A549 (cell line): ENCODE results near the gene KCNJ14. TPM values are rescaled to one million over a fixed set of nuclear protein-coding genes. Genes with fewer than 3 reads are reported as not detected.
A peak's percentile ranks its signal among the peaks of the same experiment; 100 is the strongest.

Experiments
- ATAC-seq, 2 experiments: fragments of 200-7000 bp in 1 of 2; fragments of >200 bp in 1 of 2; cut with Nextera tagmentation in 1 of 2; cut with Tn5 transposase in 1 of 2; 3 replicates each; pipeline versions ENCODE4 v1.8.0 to v1.9.1; 2018 to 2020; ENCODE audit warnings: mild to moderate bottlenecking in 1 of 2, moderate library complexity in 1 of 2
- CTCF ChIA-PET: fragments of 300-600 bp; sonication (Branson Sonifier 250); formaldehyde crosslinking; extraction: SDS; loops from one replicate; lab custom pipeline; 2021; ENCODE audit warnings: antibody characterized with exemption, inconsistent platforms; lab: Yijun Ruan, JAX
- POLR2A ChIA-PET: fragments of 350-600 bp; formaldehyde crosslinking; extraction: SDS; loops from one replicate; lab custom pipeline; 2021; ENCODE audit warnings: antibody characterized with exemption, inconsistent platforms; lab: Yijun Ruan, JAX
- DNase-seq, 2 experiments: peaks; one replicate each; pipeline versions ENCODE4 v3.0.0 to v3.0.0-alpha.2; 2011 to 2016; ENCODE audit warnings: low read depth in 1 of 2, low spot score in 1 of 2
- FAIRE-seq: peaks from 2 replicates; lab custom pipeline; 2011; peaks lifted over from hg19 to GRCh38; lab: Jason Lieb, UNC
- H3K27ac ChIP-seq, 2 experiments: fragments of >200 bp; sonication (Bioruptor Twin); formaldehyde crosslinking; 3 replicates each; pipeline ENCODE4 v1.5.1; 2016 to 2017
- H3K4me1 ChIP-seq: fragments of >200 bp; sonication (Bioruptor Twin); formaldehyde crosslinking; 3 replicates; pipeline ENCODE4 v1.6.1; 2016
- H3K4me2 ChIP-seq: fragments of >200 bp; sonication (Bioruptor Twin); formaldehyde crosslinking; 3 replicates; pipeline ENCODE4 v1.6.1; 2016
- H3K4me3 ChIP-seq: fragments of >200 bp; sonication (Bioruptor Twin); formaldehyde crosslinking; 3 replicates; pipeline ENCODE4 v1.5.1; 2016
- H3K9me3 ChIP-seq: fragments of >200 bp; sonication (Bioruptor Twin); formaldehyde crosslinking; 3 replicates; pipeline ENCODE4 v1.6.1; 2016
- CBX8 ChIP-seq: fragments of 200-600 bp; sonication (generic); IDR thresholded peaks from 2 replicates; pipeline ENCODE4 v1.6.1; 2016
- CEBPB ChIP-seq, 2 experiments: fragments of >200 bp in 1 of 2; sonication (Bioruptor Twin) in 1 of 2; formaldehyde crosslinking in 1 of 2; IDR thresholded peaks; 2 replicates each; pipeline ENCODE4 v1.6.1; 2012 to 2016
- CTCF ChIP-seq: fragments of >200 bp; sonication (Bioruptor Twin); formaldehyde crosslinking; IDR thresholded peaks from 3 replicates; pipeline ENCODE4 v1.5.1; 2016
- EP300 ChIP-seq, 2 experiments: fragments of >200 bp; sonication (Bioruptor Twin); formaldehyde crosslinking; IDR thresholded peaks; 2 replicates in 1 of 2; 3 replicates in 1 of 2; pipeline ENCODE4 v1.6.1; 2016 to 2017
- FOSB ChIP-seq: fragments of 250-450 bp; sonication (Bioruptor Pico); IDR thresholded peaks from 2 replicates; pipeline ENCODE4 v1.5.0; 2020; ENCODE audit warnings: mild to moderate bottlenecking, moderate library complexity
- FOSL2 ChIP-seq, 2 experiments: fragments of 450-650 bp in 1 of 2; fragments of >200 bp in 1 of 2; sonication (Bioruptor Twin) in 1 of 2; formaldehyde crosslinking; IDR thresholded peaks; 2 replicates each; pipeline versions ENCODE4 v1.5.0 to v1.6.1; 2016 to 2020; ENCODE audit warnings: mild to moderate bottlenecking in 1 of 2, moderate library complexity in 1 of 2
- FOXS1 ChIP-seq: fragments of 250-450 bp; sonication (Bioruptor Pico); IDR thresholded peaks from 2 replicates; pipeline ENCODE4 v1.5.0; 2020; ENCODE audit warnings: mild to moderate bottlenecking, moderate library complexity
- HDAC2 ChIP-seq: fragments of 200-600 bp; sonication (generic); IDR thresholded peaks from 2 replicates; pipeline ENCODE4 v1.6.1; 2016
- HES2 ChIP-seq: fragments of >200 bp; sonication (Bioruptor Twin); formaldehyde crosslinking; IDR thresholded peaks from 2 replicates; pipeline ENCODE4 v1.6.1; 2016
- JUN ChIP-seq, 2 experiments: fragments of >200 bp; sonication (Bioruptor Twin); formaldehyde crosslinking; IDR thresholded peaks; 2 replicates in 1 of 2; 3 replicates in 1 of 2; pipeline ENCODE4 v1.6.1; 2016 to 2017
- KDM5A ChIP-seq: fragments of 200-600 bp; sonication (generic); IDR thresholded peaks from 2 replicates; pipeline ENCODE4 v1.6.1; 2016; ENCODE audit warnings: antibody characterized with exemption, mild to moderate bottlenecking
- MAFK ChIP-seq: fragments of 450-650 bp; IDR thresholded peaks from 2 replicates; pipeline ENCODE4 v1.6.1; 2014; ENCODE audit not compliant: partially characterized antibody
- MYC ChIP-seq: IDR thresholded peaks from 2 replicates; pipeline ENCODE4 v1.6.1; 2012; ENCODE audit warnings: mild to moderate bottlenecking, inconsistent platforms, low read length, improper control_type of control experiment, borderline replicate concordance
- NFE2L2 ChIP-seq: fragments of 150-350 bp; conservative IDR thresholded peaks from 2 replicates; pipeline ENCODE4 v1.6.1; 2014; ENCODE audit warnings: low read length
- NPAS2 ChIP-seq: fragments of 250-450 bp; sonication (Bioruptor Pico); IDR thresholded peaks from 2 replicates; pipeline ENCODE4 v1.8.0; 2022; ENCODE audit warnings: mild to moderate bottlenecking, moderate library complexity, borderline replicate concordance
- POLR2AphosphoS2 ChIP-seq: conservative IDR thresholded peaks from 2 replicates; pipeline ENCODE4 v1.6.1; 2012; ENCODE audit warnings: low read length, improper control_type of control experiment, inconsistent platforms
- RAD21 ChIP-seq, 2 experiments: fragments of >200 bp in 1 of 2; sonication (Bioruptor Twin) in 1 of 2; formaldehyde crosslinking in 1 of 2; IDR thresholded peaks in 1 of 2; conservative IDR thresholded peaks in 1 of 2; 2 replicates in 1 of 2; 3 replicates in 1 of 2; pipeline ENCODE4 v1.6.1; 2012 to 2018; ENCODE audit warnings: inconsistent platforms in 1 of 2
- RCOR1 ChIP-seq: fragments of 150-350 bp; IDR thresholded peaks from 2 replicates; pipeline ENCODE4 v1.6.1; 2014; ENCODE audit warnings: antibody characterized with exemption, low read length, low read depth
- REST ChIP-seq: fragments of 200-600 bp; sonication (generic); IDR thresholded peaks from 2 replicates; pipeline ENCODE4 v1.6.1; 2016; ENCODE audit warnings: antibody characterized with exemption, mild to moderate bottlenecking, moderate library complexity
- SMC3 ChIP-seq: fragments of >200 bp; sonication (Bioruptor Twin); formaldehyde crosslinking; IDR thresholded peaks from 3 replicates; pipeline ENCODE4 v1.6.1; 2018; ENCODE audit warnings: inconsistent platforms
- TFCP2L1 ChIP-seq: fragments of 250-450 bp; sonication (Bioruptor Pico); IDR thresholded peaks from 2 replicates; pipeline ENCODE4 v1.5.0; 2021; ENCODE audit warnings: mild to moderate bottlenecking
- TP53 ChIP-seq: fragments of 250-450 bp; sonication (Bioruptor Pico); IDR thresholded peaks from 2 replicates; pipeline ENCODE4 v1.5.0; 2021; ENCODE audit warnings: mild to moderate bottlenecking, moderate library complexity
- ZNF302 ChIP-seq: fragments of 250-450 bp; sonication (Bioruptor Pico); IDR thresholded peaks from 2 replicates; pipeline ENCODE4 v1.9.0; 2021; ENCODE audit warnings: inconsistent platforms, mild to moderate bottlenecking, moderate library complexity
- WGBS: methylation state at CpG from one replicate; pipeline ENCODE4 v1.1.6; 2017; ENCODE audit errors: missing lambda C conversion rate; 5-methylcytosine and 5-hydroxymethylcytosine counted together
- polyA plus RNA-seq, 4 experiments: library from polyadenylated mRNA; depleted of rRNA in 3 of 4; stranded (reverse); fragments of >200 nt; fragmentation: RNase III in 1 of 4; extraction: RNeasy Plus Mini Kit Qiagen cat#74134 plus additional on column Dnase treatment in 1 of 4; gene quantifications; 2 replicates in 3 of 4; 3 replicates in 1 of 4; pipeline ENCODE4 v1.2.3, GENCODE V29; 2011 to 2017
- TF ChIP-seq, protein P1 (sequence below): IDR thresholded peaks from 2 replicates; pipeline ENCODE4 v1.6.1; 2012; ENCODE audit warnings: low read depth, borderline replicate concordance
- TF ChIP-seq, protein P2 (sequence below): fragments of 250-450 bp; sonication (Bioruptor Pico); IDR thresholded peaks from 2 replicates; pipeline ENCODE4 v1.5.0; 2021; ENCODE audit warnings: mild to moderate bottlenecking, moderate library complexity, borderline replicate concordance
- TF ChIP-seq, protein P3 (sequence below): fragments of 450-650 bp; IDR thresholded peaks from 2 replicates; pipeline ENCODE4 v1.6.1; 2014; ENCODE audit warnings: antibody characterized with exemption

KCNJ14 gene
- polyA plus RNA-seq, 2 of the 4 experiments (the other 2 are of a cell fraction) = 1.3 to 1.9 TPM

DNA sequence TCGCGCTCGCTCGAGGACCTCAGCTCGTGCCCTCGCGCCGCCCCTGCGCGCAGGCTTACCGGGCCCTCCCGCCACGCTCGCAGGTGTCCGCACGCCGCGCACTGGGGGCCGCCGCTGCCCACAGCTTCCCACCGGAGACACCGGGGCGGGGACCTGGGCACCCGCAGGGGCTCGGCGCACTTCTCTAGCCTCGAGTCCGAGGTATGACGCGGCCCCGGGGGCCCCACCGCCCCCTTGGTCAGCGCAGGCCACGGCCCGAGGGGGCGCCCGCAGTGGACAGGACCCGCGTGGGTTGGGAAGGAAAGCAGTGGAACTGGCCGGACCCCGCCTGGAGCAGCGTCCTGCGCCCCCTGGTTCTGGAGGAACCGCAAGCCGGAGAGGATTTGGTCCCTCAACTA lies 11.6 kb upstream of the KCNJ14 start:
- no peak for DNase-seq
- no peaks in the 10 kb centered on the region for H3K9me3 ChIP-seq
- ChIA-PET CTCF (interaction anchor here (0.8 to 4.6 kb wide), 6 partner anchors 9 to 141 kb away, joined by 5 to 30 read pairs (median 16); no protein-coding TSS in a partner anchor), POLR2A (interaction anchor here (0.6 kb wide), 1 partner anchor 111 kb away, joined by 3 read pairs; no protein-coding TSS in a partner anchor)
- WGBS = 95% methylated on average over 43 of the region's 45 CpGs
- no peak for FAIRE-seq
- H3K4me2 ChIP-seq = no peak overlapping the region
- peaks cover 23% of the 10 kb centered on the region for H3K4me1 ChIP-seq
- peak overlapping the region in 1 of 2 experiments; percentile 5; a peak in 1 of 6 replicates for H3K27ac ChIP-seq
- ATAC-seq = no peak
- TF ChIP-seq CEBPB (IDR thresholded peaks at IDR 0.05) (no peak), MAFK (no peak), CTCF (no peak), MYC (no peak), HES2 (no peak), POLR2AphosphoS2 (no peak), REST (no peak), FOXS1 (CRISPR knock-in tag) (no peak), NPAS2 (no peak), TP53 (CRISPR knock-in tag) (no peak), SMC3 (no peak), NFE2L2 (no peak), HDAC2 (no peak)
- TF ChIP-seq, protein P1, sequence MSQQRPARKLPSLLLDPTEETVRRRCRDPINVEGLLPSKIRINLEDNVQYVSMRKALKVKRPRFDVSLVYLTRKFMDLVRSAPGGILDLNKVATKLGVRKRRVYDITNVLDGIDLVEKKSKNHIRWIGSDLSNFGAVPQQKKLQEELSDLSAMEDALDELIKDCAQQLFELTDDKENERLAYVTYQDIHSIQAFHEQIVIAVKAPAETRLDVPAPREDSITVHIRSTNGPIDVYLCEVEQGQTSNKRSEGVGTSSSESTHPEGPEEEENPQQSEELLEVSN = no peak
- H3K4me3 ChIP-seq = no peak overlapping the region

DNA sequence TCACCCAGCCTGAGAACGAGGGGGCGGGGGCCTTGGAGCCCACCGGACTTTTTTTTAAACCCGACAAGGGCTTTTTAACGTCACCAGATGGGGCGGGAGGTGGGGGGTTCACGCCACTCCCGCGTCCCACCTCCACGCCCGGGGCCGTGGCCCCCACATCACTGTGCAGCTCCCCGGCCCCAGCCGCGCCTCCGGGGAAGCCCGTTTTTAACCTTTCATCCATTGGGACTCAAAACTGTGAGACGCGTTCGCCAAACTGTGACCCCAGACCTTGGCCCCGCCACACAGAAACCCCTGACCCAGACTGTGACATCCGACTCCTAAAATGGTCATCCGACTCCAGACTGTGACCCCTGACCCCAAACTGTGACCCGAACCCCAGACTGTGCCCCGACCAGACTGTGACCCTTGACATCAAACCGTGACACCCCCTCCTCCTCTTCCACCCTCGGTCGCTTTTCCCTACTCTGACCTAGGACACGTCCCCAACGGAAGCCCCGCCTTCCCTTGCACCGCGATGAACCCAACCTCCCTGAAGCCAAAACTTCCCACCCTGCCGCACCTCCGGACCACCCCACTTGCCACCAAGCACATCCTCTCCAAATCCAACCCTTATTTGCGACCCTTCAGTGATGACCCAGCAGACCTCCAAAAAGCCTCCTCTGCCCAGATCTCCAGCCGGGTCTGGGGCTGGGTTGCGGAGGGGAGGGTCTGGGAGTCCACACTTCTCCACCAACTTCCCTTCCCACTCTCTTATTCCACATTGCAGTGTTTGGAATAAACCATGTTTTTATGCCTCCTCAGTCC lies 11.0 kb upstream of the KCNJ14 start:
- no peak for ATAC-seq
- no peak for FAIRE-seq
- TF ChIP-seq FOSB (CRISPR knock-in tag) = no peak
- TF ChIP-seq, protein P2, sequence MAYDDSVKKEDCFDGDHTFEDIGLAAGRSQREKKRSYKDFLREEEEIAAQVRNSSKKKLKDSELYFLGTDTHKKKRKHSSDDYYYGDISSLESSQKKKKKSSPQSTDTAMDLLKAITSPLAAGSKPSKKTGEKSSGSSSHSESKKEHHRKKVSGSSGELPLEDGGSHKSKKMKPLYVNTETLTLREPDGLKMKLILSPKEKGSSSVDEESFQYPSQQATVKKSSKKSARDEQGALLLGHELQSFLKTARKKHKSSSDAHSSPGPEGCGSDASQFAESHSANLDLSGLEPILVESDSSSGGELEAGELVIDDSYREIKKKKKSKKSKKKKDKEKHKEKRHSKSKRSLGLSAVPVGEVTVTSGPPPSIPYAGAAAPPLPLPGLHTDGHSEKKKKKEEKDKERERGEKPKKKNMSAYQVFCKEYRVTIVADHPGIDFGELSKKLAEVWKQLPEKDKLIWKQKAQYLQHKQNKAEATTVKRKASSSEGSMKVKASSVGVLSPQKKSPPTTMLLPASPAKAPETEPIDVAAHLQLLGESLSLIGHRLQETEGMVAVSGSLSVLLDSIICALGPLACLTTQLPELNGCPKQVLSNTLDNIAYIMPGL (CRISPR knock-in tag) = no peak
- TF ChIP-seq, protein P3, sequence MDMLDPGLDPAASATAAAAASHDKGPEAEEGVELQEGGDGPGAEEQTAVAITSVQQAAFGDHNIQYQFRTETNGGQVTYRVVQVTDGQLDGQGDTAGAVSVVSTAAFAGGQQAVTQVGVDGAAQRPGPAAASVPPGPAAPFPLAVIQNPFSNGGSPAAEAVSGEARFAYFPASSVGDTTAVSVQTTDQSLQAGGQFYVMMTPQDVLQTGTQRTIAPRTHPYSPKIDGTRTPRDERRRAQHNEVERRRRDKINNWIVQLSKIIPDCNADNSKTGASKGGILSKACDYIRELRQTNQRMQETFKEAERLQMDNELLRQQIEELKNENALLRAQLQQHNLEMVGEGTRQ = no peak
- no peak for TF ChIP-seq KDM5A
- no peak for TF ChIP-seq SMC3
- TF ChIP-seq EP300 (IDR thresholded peaks at IDR 0.05) = no peak
- TF ChIP-seq FOXS1 (CRISPR knock-in tag) = no peak
- TF ChIP-seq HES2 = no peak
- no peak for TF ChIP-seq JUN (IDR thresholded peaks at IDR 0.05)
- TF ChIP-seq NFE2L2 = no peak
- TF ChIP-seq TFCP2L1 (CRISPR knock-in tag) = no peak
- TF ChIP-seq ZNF302 = no peak
- TF ChIP-seq CBX8 = no peak
- no peak for TF ChIP-seq FOSL2 (IDR thresholded peaks at IDR 0.05)
- no peak for TF ChIP-seq FOSL2 (CRISPR knock-in tag; IDR thresholded peaks at IDR 0.05)
- no peak for TF ChIP-seq RCOR1
- no peak for TF ChIP-seq RAD21 (conservative IDR thresholded peaks at IDR 0.05 in 1 of 2, IDR thresholded peaks at IDR 0.05 in 1 of 2)

More for the DNA sequence above, 11.0 kb upstream of the KCNJ14 start:
- peaks cover 23% of the 10 kb centered on the region for H3K4me1 ChIP-seq
- H3K4me3 ChIP-seq = no peak overlapping the region; the same call in 2 of the 3 replicates
- H3K4me2 ChIP-seq = peak overlapping the region; percentile 75
- 87% methylated on average over 38 of the region's 38 CpGs for WGBS
- H3K27ac ChIP-seq = peak overlapping the region; percentile 90 to 91
- POLR2A ChIA-PET = interaction anchor here (0.6 to 1.2 kb wide), 3 partner anchors 44 to 175 kb away, joined by 3 to 8 read pairs (median 3); partner anchors contain the start of genes RPL18 and SPHK2
- H3K9me3 ChIP-seq = no peaks in the 10 kb centered on the region
- DNase-seq = no peak
- CTCF ChIA-PET = interaction anchor here (0.6 to 4.6 kb wide), 32 partner anchors 9 to 187 kb away, joined by 3 to 30 read pairs (median 6); no protein-coding TSS in a partner anchor
